GM13976 (cell line): Measurements from ENCODE around the gene CELF4.

Experiments used
- DNase-seq: peaks from one replicate; pipeline ENCODE4 v3.0.0; 2012; ENCODE audit warnings: low spot score
- CTCF ChIP-seq: IDR thresholded peaks from 2 replicates; pipeline ENCODE4 v1.5.1; 2012; ENCODE audit warnings: borderline replicate concordance, mild to moderate bottlenecking; ENCODE audit not compliant: insufficient read depth; ENCODE audit errors: extremely low read depth, missing control alignments, control extremely low read depth
- in situ Hi-C: fragments of 300-500 bp; cut with MboI; formaldehyde crosslinking; loops from one replicate; pipeline ENCODE4 v1.12.0; 2022; ENCODE audit warnings: low sequenced_read_pairs, mixed read lengths, inconsistent platforms; ENCODE audit not compliant: unreplicated experiment

Gene CELF4

GRCh38 chr18:37421341-37422077, 144.1 kb downstream of the CELF4 start:
- no peak for DNase-seq
- TF ChIP-seq CTCF = no peak
- in situ Hi-C loops = no loop called here

- no peak for DNase-seq
Observed at GRCh38 chr18:37420315-37420880, 145.2 kb downstream of the CELF4 start.

GRCh38 chr18:37419866-37420265, 145.7 kb downstream of the CELF4 start:
- TF ChIP-seq CTCF = no peak
- in situ Hi-C loops = no loop called here
- DNase-seq = no peak

More at GRCh38 chr18:37420315-37420880, 145.2 kb downstream of the CELF4 start:
- in situ Hi-C loops = no loop called here
- TF ChIP-seq CTCF = no peak

- no peak for TF ChIP-seq CTCF
- no peak for DNase-seq
- in situ Hi-C loops = no loop called here
Observed at GRCh38 chr18:37419315-37419714, 146.3 kb downstream of the CELF4 start.

- TF ChIP-seq CTCF = no peak
- in situ Hi-C loops = no loop called here
- DNase-seq = no peak
Observed at GRCh38 chr18:37414816-37415215, 150.8 kb downstream of the CELF4 start.

- TF ChIP-seq CTCF = no peak
- in situ Hi-C loops = no loop called here
- DNase-seq = no peak
Observed at GRCh38 chr18:37412829-37413228, 152.8 kb downstream of the CELF4 start.
